HepG2 (cell line): Measurements from ENCODE around the gene CD68. TPM values are rescaled to one million over a fixed set of nuclear protein-coding genes. Genes with fewer than 3 reads are reported as not detected.
A peak's percentile ranks its signal among the peaks of the same experiment; 100 is the strongest.

ENCODE experiments used
- AKAP8 ChIP-seq: sonication (generic); formaldehyde crosslinking; IDR thresholded peaks from 2 replicates; pipeline ENCODE4 v1.5.1; 2020; ENCODE audit warnings: mild to moderate bottlenecking, missing genetic modification reagents
- ARID5B ChIP-seq: IDR thresholded peaks from 2 replicates; pipeline ENCODE4 v1.4.0; 2020; ENCODE audit warnings: mild to moderate bottlenecking, missing genetic modification reagents
- HDAC2 ChIP-seq: sonication (generic); formaldehyde crosslinking; IDR thresholded peaks from 2 replicates; pipeline ENCODE4 v1.4.0; 2020; ENCODE audit warnings: missing genetic modification reagents
- IRF1 ChIP-seq: sonication (generic); formaldehyde crosslinking; IDR thresholded peaks from 2 replicates; pipeline ENCODE4 v1.4.0; 2020; ENCODE audit warnings: low read depth, mild to moderate bottlenecking, missing genetic modification reagents
- NFE2 ChIP-seq: sonication (generic); formaldehyde crosslinking; IDR thresholded peaks from 2 replicates; pipeline ENCODE4 v1.4.0; 2020; ENCODE audit warnings: missing genetic modification reagents
- POLR2AphosphoS2 ChIP-seq: IDR thresholded peaks from 2 replicates; pipeline ENCODE4 v1.6.1; 2011; ENCODE audit warnings: low read depth, low read length, improper control_type of control experiment
- TBL1XR1 ChIP-seq: fragments of 150-350 bp; IDR thresholded peaks from 2 replicates; pipeline ENCODE4 v1.6.1; 2014; ENCODE audit warnings: borderline replicate concordance, low read length; ENCODE audit not compliant: partially characterized antibody
- TFE3 ChIP-seq: IDR thresholded peaks from 2 replicates; pipeline ENCODE4 v1.6.1; 2016
- YEATS4 ChIP-seq: sonication (generic); formaldehyde crosslinking; IDR thresholded peaks from 2 replicates; pipeline ENCODE4 v1.4.0; 2020; ENCODE audit warnings: missing genetic modification reagents, borderline replicate concordance
- ZNF274 ChIP-seq: sonication (generic); formaldehyde crosslinking; IDR thresholded peaks from 2 replicates; pipeline ENCODE4 v1.5.1; 2020; ENCODE audit warnings: mild to moderate bottlenecking, missing genetic modification reagents
- ZNF3 ChIP-seq: IDR thresholded peaks from 2 replicates; pipeline ENCODE4 v1.7.0; 2017; ENCODE audit warnings: inconsistent platforms
- ZNF580 ChIP-seq: IDR thresholded peaks from 2 replicates; pipeline ENCODE4 v1.6.1; 2016; ENCODE audit warnings: low read depth, borderline replicate concordance
- polyA plus RNA-seq, 8 experiments: library from polyadenylated mRNA; depleted of rRNA in 3 of 8; stranded (reverse) in 7 of 8; unstranded in 1 of 8; fragments of >200 nt; fragmentation: Illumina TruSeq in 4 of 8; extraction: Trizol in 4 of 8; gene quantifications; 2 replicates each; pipeline versions ENCODE4 v1.2.1 to v1.2.3, GENCODE V29; 2011 to 2016; ENCODE audit warnings: low read depth in 4 of 8, missing spikeins in 1 of 8, mixed read lengths in 1 of 8; ENCODE audit not compliant: insufficient read depth in 1 of 8
- total RNA-seq, 5 experiments: library from RNA; depleted of rRNA; stranded (reverse); fragments of >200 nt; fragmentation: Illumina TruSeq; extraction: Trizol; gene quantifications; 2 replicates each; pipeline ENCODE4 v1.2.3, GENCODE V29; 2016; ENCODE audit warnings: low read depth in 1 of 5
- TF ChIP-seq, protein P1 (sequence below): sonication (generic); formaldehyde crosslinking; IDR thresholded peaks from 2 replicates; pipeline ENCODE4 v1.4.0; 2020; ENCODE audit warnings: missing genetic modification reagents, borderline replicate concordance
- TF ChIP-seq, protein P2 (sequence below): IDR thresholded peaks from 2 replicates; pipeline ENCODE4 v1.6.1; 2016; ENCODE audit warnings: missing compliant biosample characterization, missing genetic modification reagents, borderline replicate concordance
- TF ChIP-seq, protein P3 (sequence below): IDR thresholded peaks from 2 replicates; pipeline ENCODE4 v1.6.1; 2012; ENCODE audit warnings: low read length, improper control_type of control experiment

The CD68 gene
- total and polyA plus RNA-seq, 2 of the 13 experiments (the other 11 are each of a cell fraction or from before 2014, with no cell fraction given) = 10.3 to 104 TPM

DNA sequence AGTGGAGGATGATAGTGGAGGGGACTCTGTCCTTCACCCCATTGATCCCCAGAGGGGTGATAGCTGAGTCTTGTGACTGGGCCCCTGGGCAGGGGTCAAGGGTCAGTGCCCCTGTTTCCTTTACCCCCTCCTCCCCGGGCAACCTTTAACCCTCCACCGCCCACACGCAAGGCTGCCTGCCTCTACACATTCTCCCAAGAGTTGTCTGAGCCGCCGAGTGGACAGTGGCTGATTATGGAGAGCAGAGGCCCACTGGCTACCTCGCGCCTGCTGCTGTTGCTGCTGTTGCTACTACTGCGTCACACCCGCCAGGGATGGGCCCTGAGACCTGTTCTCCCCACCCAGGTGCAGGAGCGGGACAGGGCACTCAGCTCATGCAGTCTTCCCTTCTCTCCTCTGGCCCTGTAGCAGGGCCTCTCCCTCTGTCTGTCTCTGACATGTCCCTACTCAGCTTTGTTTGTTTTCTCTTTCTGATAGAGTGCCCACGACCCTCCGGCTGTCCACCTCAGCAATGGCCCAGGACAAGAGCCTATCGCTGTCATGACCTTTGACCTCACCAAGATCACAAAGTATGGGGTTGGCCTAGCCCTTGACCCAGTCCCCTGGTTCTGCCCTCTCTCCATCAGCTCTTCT lies 50.6 kb downstream of the CD68 start, which contains the start of gene SHBG (continued):
- TF ChIP-seq, protein P1, sequence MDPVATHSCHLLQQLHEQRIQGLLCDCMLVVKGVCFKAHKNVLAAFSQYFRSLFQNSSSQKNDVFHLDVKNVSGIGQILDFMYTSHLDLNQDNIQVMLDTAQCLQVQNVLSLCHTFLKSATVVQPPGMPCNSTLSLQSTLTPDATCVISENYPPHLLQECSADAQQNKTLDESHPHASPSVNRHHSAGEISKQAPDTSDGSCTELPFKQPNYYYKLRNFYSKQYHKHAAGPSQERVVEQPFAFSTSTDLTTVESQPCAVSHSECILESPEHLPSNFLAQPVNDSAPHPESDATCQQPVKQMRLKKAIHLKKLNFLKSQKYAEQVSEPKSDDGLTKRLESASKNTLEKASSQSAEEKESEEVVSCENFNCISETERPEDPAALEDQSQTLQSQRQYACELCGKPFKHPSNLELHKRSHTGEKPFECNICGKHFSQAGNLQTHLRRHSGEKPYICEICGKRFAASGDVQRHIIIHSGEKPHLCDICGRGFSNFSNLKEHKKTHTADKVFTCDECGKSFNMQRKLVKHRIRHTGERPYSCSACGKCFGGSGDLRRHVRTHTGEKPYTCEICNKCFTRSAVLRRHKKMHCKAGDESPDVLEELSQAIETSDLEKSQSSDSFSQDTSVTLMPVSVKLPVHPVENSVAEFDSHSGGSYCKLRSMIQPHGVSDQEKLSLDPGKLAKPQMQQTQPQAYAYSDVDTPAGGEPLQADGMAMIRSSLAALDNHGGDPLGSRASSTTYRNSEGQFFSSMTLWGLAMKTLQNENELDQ = no peak
- no peak for TF ChIP-seq ARID5B (CRISPR knock-in tag)
- no peak for TF ChIP-seq AKAP8
- TF ChIP-seq ZNF3 (CRISPR knock-in tag) = no peak
- TF ChIP-seq ZNF274 (CRISPR knock-in tag) = peak; percentile 28; the same call in 1 of the 2 replicates
- TF ChIP-seq YEATS4 (CRISPR knock-in tag) = no peak
- peak; percentile 87 for TF ChIP-seq TFE3 (CRISPR knock-in tag)
- TF ChIP-seq ZNF580 = no peak
- no peak for TF ChIP-seq IRF1
- TF ChIP-seq TBL1XR1 = no peak
- TF ChIP-seq POLR2AphosphoS2 = no peak
- TF ChIP-seq, protein P2, sequence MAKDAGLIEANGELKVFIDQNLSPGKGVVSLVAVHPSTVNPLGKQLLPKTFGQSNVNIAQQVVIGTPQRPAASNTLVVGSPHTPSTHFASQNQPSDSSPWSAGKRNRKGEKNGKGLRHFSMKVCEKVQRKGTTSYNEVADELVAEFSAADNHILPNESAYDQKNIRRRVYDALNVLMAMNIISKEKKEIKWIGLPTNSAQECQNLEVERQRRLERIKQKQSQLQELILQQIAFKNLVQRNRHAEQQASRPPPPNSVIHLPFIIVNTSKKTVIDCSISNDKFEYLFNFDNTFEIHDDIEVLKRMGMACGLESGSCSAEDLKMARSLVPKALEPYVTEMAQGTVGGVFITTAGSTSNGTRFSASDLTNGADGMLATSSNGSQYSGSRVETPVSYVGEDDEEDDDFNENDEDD (CRISPR knock-in tag) = peak; percentile 42; the same call in 1 of the 2 replicates
- TF ChIP-seq HDAC2 (CRISPR knock-in tag) = 0 out of 2 replicates have a peak, but pooled peaks have one; percentile 26
- TF ChIP-seq, protein P3, sequence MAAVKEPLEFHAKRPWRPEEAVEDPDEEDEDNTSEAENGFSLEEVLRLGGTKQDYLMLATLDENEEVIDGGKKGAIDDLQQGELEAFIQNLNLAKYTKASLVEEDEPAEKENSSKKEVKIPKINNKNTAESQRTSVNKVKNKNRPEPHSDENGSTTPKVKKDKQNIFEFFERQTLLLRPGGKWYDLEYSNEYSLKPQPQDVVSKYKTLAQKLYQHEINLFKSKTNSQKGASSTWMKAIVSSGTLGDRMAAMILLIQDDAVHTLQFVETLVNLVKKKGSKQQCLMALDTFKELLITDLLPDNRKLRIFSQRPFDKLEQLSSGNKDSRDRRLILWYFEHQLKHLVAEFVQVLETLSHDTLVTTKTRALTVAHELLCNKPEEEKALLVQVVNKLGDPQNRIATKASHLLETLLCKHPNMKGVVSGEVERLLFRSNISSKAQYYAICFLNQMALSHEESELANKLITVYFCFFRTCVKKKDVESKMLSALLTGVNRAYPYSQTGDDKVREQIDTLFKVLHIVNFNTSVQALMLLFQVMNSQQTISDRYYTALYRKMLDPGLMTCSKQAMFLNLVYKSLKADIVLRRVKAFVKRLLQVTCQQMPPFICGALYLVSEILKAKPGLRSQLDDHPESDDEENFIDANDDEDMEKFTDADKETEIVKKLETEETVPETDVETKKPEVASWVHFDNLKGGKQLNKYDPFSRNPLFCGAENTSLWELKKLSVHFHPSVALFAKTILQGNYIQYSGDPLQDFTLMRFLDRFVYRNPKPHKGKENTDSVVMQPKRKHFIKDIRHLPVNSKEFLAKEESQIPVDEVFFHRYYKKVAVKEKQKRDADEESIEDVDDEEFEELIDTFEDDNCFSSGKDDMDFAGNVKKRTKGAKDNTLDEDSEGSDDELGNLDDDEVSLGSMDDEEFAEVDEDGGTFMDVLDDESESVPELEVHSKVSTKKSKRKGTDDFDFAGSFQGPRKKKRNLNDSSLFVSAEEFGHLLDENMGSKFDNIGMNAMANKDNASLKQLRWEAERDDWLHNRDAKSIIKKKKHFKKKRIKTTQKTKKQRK = no peak
- TF ChIP-seq NFE2 (CRISPR knock-in tag) = no peak
